Thyroid gland (tissue), 4 donors: ENCODE data around the gene ARHGAP24. TPM values are rescaled to one million over a fixed set of nuclear protein-coding genes. Genes with fewer than 3 reads are reported as not detected.

Experiments used
- DNase-seq, 2 donors: peaks; one replicate each; pipeline ENCODE4 v3.0.0-alpha.2; 2019
- H3K27ac ChIP-seq, 3 donors: fragments of 200-600 bp; sonication (generic); 1 replicate in 2 of 3; 2 replicates in 1 of 3; pipeline ENCODE4 v1.5.1; 2016 to 2019; ENCODE audit warnings: mild to moderate bottlenecking in 1 of 3, moderate library complexity in 1 of 3
- H3K27me3 ChIP-seq: fragments of 200-600 bp; sonication (generic); one replicate; pipeline ENCODE4 v1.5.1; 2019
- H3K36me3 ChIP-seq, 2 donors: fragments of 200-600 bp; sonication (generic); one replicate each; pipeline ENCODE4 v1.5.1; 2016 to 2019
- H3K4me1 ChIP-seq, 2 donors: fragments of 200-600 bp; sonication (generic); one replicate each; pipeline ENCODE4 v1.5.1; 2017 to 2019
- H3K4me3 ChIP-seq, 3 donors: fragments of 200-600 bp; sonication (generic); replicated peaks in 1 of 3; 1 replicate in 2 of 3; 2 replicates in 1 of 3; pipeline ENCODE4 v1.5.1; 2016; ENCODE audit warnings: mild to moderate bottlenecking in 1 of 3
- H3K9me3 ChIP-seq: fragments of 200-600 bp; sonication (generic); one replicate; pipeline ENCODE4 v1.5.1; 2017
- POLR2A ChIP-seq, 2 donors: fragments of 450-650 bp; IDR thresholded peaks; one replicate each; pipeline ENCODE4 v1.6.1; 2017; ENCODE audit warnings: antibody characterized with exemption in 2 of 2, mild to moderate bottlenecking in 2 of 2, moderate library complexity in 1 of 2
- WGBS, 2 donors: methylation state at CpG; one replicate each; pipeline ENCODE4 v1.1.5; 2017; 5-methylcytosine and 5-hydroxymethylcytosine counted together
- intact Hi-C: fragments of 100-400 bp; cut with DNase I; formaldehyde crosslinking; loops from one replicate; pipeline ENCODE4 v1.15.1; 2023
- total RNA-seq, 4 donors: library from RNA; depleted of rRNA; stranded (reverse); fragments of >200 nt; gene quantifications; one replicate each; pipeline ENCODE4 v1.2.3, GENCODE V29; 2016
- TF ChIP-seq, protein P1 (sequence below), 6 experiments: fragments of 200-600 bp in 3 of 6; fragments of 450-650 bp in 3 of 6; sonication (generic) in 3 of 6; IDR thresholded peaks; one replicate each; pipeline ENCODE4 v1.5.1; 2016 to 2019; ENCODE audit warnings: antibody characterized with exemption in 6 of 6, mild to moderate bottlenecking in 2 of 6, inconsistent platforms in 1 of 6, moderate library complexity in 1 of 6

The ARHGAP24 gene
- total RNA-seq, 4 donors from 2014 or later = 20.8 to 70.3 (median 52.4) TPM

DNA sequence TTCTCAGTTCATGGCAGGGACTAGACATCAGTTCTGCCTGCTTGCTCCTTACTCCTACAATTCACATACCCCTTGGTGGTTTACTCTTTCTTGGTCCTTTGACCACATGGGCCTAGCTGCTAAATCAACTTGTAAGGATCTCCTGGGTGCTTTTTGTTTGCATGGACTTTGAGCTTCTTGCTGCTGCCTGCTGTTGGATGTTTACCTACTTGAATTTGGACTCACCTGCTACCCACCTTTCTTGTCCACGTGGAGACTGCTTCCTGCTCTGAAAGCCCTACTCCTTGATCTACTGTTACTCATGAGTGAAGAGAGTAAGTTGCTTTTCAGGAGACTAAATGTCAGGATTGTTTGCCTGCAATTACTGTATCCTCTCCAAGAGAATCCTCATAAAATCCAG, 15.2 kb upstream of the ARHGAP24 start:
- H3K4me3 ChIP-seq = no peak overlapping the region
- DNase-seq = no peak
- H3K27me3 ChIP-seq = no peaks in the 10 kb centered on the region
- H3K9me3 ChIP-seq = no peaks in the 10 kb centered on the region
- WGBS, 2 donors = 38 to 57% methylated on average over 1 of the region's 1 CpG
- H3K36me3 ChIP-seq = no peaks in the 10 kb centered on the region
- H3K4me1 ChIP-seq = no peaks in the 10 kb centered on the region
- H3K27ac ChIP-seq = no peak overlapping the region
- intact Hi-C loops = no loop called here
- TF ChIP-seq POLR2A (IDR thresholded peaks at IDR 0.05) = no peak
- TF ChIP-seq, protein P1, sequence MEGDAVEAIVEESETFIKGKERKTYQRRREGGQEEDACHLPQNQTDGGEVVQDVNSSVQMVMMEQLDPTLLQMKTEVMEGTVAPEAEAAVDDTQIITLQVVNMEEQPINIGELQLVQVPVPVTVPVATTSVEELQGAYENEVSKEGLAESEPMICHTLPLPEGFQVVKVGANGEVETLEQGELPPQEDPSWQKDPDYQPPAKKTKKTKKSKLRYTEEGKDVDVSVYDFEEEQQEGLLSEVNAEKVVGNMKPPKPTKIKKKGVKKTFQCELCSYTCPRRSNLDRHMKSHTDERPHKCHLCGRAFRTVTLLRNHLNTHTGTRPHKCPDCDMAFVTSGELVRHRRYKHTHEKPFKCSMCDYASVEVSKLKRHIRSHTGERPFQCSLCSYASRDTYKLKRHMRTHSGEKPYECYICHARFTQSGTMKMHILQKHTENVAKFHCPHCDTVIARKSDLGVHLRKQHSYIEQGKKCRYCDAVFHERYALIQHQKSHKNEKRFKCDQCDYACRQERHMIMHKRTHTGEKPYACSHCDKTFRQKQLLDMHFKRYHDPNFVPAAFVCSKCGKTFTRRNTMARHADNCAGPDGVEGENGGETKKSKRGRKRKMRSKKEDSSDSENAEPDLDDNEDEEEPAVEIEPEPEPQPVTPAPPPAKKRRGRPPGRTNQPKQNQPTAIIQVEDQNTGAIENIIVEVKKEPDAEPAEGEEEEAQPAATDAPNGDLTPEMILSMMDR (IDR thresholded peaks at IDR 0.05) = no peak

- intact Hi-C loops = no loop called here
- WGBS, 2 donors = 73 to 75% methylated on average over 4 of the region's 4 CpGs
- Histone ChIP-seq H3K4me1 (no peaks in the 10 kb centered on the region), H3K9me3 (no peaks in the 10 kb centered on the region), H3K27ac (peak overlapping the region in 2 of 3 donors; percentile 39 to 40), H3K27me3 (no peaks in the 10 kb centered on the region), H3K4me3 (peak overlapping the region in 1 of 3 donors; percentile 30), H3K36me3 (no peaks in the 10 kb centered on the region)
- DNase-seq = no peak
- TF ChIP-seq, protein P1 (IDR thresholded peaks at IDR 0.05) = no peak
Measured at GRCh38 chr4:85474356-85474755, 594 bp upstream of the ARHGAP24 start.

- peak; percentile 9 to 23 for DNase-seq
Measured at GRCh38 chr4:85475631-85476233, 782 bp downstream of the ARHGAP24 start.

GRCh38 chr4:85476381-85476780, 1.4 kb downstream of the ARHGAP24 start:
- Histone ChIP-seq H3K9me3 (no peaks in the 10 kb centered on the region), H3K36me3 (no peaks in the 10 kb centered on the region), H3K4me3 (no peak overlapping the region), H3K27ac (no peak overlapping the region), H3K27me3 (no peaks in the 10 kb centered on the region), H3K4me1 (no peaks in the 10 kb centered on the region)
- intact Hi-C loops = no loop called here
- 83 to 84% methylated on average over 4 of the region's 4 CpGs for WGBS, 2 donors
- no peak for DNase-seq
- TF ChIP-seq POLR2A (IDR thresholded peaks at IDR 0.05) = no peak
- TF ChIP-seq, protein P1 (IDR thresholded peaks at IDR 0.05) = no peak

More at GRCh38 chr4:85475631-85476233, 782 bp downstream of the ARHGAP24 start:
- H3K4me3 ChIP-seq = peak overlapping the region in 2 of 3 donors; percentile 30 to 56
- no peaks in the 10 kb centered on the region for H3K9me3 ChIP-seq
- no peaks in the 10 kb centered on the region for H3K36me3 ChIP-seq
- WGBS, 2 donors = 7 to 9% methylated on average over 15 to 17 of the region's 21 CpGs
- H3K27ac ChIP-seq = no peak overlapping the region
- intact Hi-C loops = no loop called here
- no peaks in the 10 kb centered on the region for H3K4me1 ChIP-seq
- no peak for TF ChIP-seq POLR2A (IDR thresholded peaks at IDR 0.05)
- TF ChIP-seq, protein P1 (IDR thresholded peaks at IDR 0.05) = no peak
- no peaks in the 10 kb centered on the region for H3K27me3 ChIP-seq

GRCh38 chr4:85477534-85477933, 2.6 kb downstream of the ARHGAP24 start:
- intact Hi-C loops = no loop called here
- Histone ChIP-seq H3K4me3 (no peak overlapping the region), H3K4me1 (no peaks in the 10 kb centered on the region), H3K36me3 (no peaks in the 10 kb centered on the region), H3K9me3 (no peaks in the 10 kb centered on the region), H3K27me3 (no peaks in the 10 kb centered on the region), H3K27ac (no peak overlapping the region)
- WGBS, 2 donors = 92 to 93% methylated on average over 9 of the region's 9 CpGs
- no peak for TF ChIP-seq POLR2A (IDR thresholded peaks at IDR 0.05)
- TF ChIP-seq, protein P1 (IDR thresholded peaks at IDR 0.05) = no peak
- DNase-seq = no peak
